Upper lobe of left lung (tissue), 6 donors: ENCODE results near the gene PPP6R2. TPM values are rescaled to one million over a fixed set of nuclear protein-coding genes. Genes with fewer than 3 reads are reported as not detected.
A peak's percentile ranks its signal among the peaks of the same experiment; 100 is the strongest.

Experiments used
- ATAC-seq, 2 donors: fragments of 200-7000 bp; cut with Tn5 transposase; one replicate each; pipeline ENCODE4 v1.9.1; 2022; ENCODE audit warnings: mild to moderate bottlenecking in 2 of 2, moderate library complexity in 2 of 2; ENCODE audit not compliant: low FRiP score in 2 of 2
- DNase-seq, 2 donors: peaks; one replicate each; pipeline ENCODE4 v3.0.0-alpha.2; 2019 to 2020
- H3K27ac ChIP-seq, 4 donors: fragments of 200-600 bp; sonication (generic); one replicate each; pipeline ENCODE4 v1.5.1; 2016 to 2019
- H3K27me3 ChIP-seq, 4 donors: fragments of 200-600 bp; sonication (generic); one replicate each; pipeline ENCODE4 v1.5.1; 2017 to 2019
- H3K36me3 ChIP-seq, 4 donors: fragments of 200-600 bp; sonication (generic); one replicate each; pipeline ENCODE4 v1.5.1; 2016 to 2019
- H3K4me1 ChIP-seq, 4 donors: fragments of 200-600 bp; sonication (generic); one replicate each; pipeline ENCODE4 v1.5.1; 2018 to 2019
- H3K4me3 ChIP-seq, 4 donors: fragments of 200-600 bp; sonication (generic); one replicate each; pipeline ENCODE4 v1.5.1; 2017 to 2019; ENCODE audit warnings: mild to moderate bottlenecking in 2 of 4, moderate library complexity in 1 of 4
- H3K9me3 ChIP-seq, 4 donors: fragments of 200-600 bp; sonication (generic); one replicate each; pipeline ENCODE4 v1.5.1; 2018 to 2019
- CTCF ChIP-seq, 6 experiments: fragments of 450-650 bp in 4 of 6; fragments of 200-600 bp in 2 of 6; sonication (generic) in 2 of 6; IDR thresholded peaks; one replicate each; pipeline ENCODE4 v1.5.1; 2016 to 2019; ENCODE audit warnings: antibody characterized with exemption in 6 of 6
- EP300 ChIP-seq, 4 donors: sonication (generic); formaldehyde crosslinking; IDR thresholded peaks; one replicate each; pipeline ENCODE4 v1.5.1; 2017; ENCODE audit warnings: antibody characterized with exemption in 4 of 4, control low read depth in 2 of 4
- POLR2A ChIP-seq, 4 donors: fragments of 450-650 bp; IDR thresholded peaks; one replicate each; pipeline ENCODE4 v1.5.1; 2016 to 2017; ENCODE audit warnings: antibody characterized with exemption in 4 of 4, mild to moderate bottlenecking in 2 of 4
- POLR2AphosphoS5 ChIP-seq, 2 donors: sonication (generic); formaldehyde crosslinking; IDR thresholded peaks; one replicate each; pipeline ENCODE4 v1.5.1; 2017; ENCODE audit warnings: antibody characterized with exemption in 2 of 2
- WGBS, 2 donors: methylation state at CpG; one replicate each; pipeline ENCODE4 v1.1.5; 2017 to 2018; 5-methylcytosine and 5-hydroxymethylcytosine counted together
- total RNA-seq, 6 donors: library from RNA; depleted of rRNA in 4 of 6; stranded (reverse); fragments of >200 nt in 4 of 6; gene quantifications; one replicate each; pipeline versions ENCODE4 v1.1.0 to v1.2.1, GENCODE V29; 2016 to 2021
- donor health status: DM: no; HTN: no; CAD: no; lungs with moderate emphysema.
- donor health status: DM: no; HTN: yes; CAD: no; lungs with severe emphysema.

PPP6R2 gene
- total RNA-seq, 6 donors from 2014 or later, result 53.0 to 264 (median 63.8) TPM

- H3K27me3 ChIP-seq, result no peaks in the 10 kb centered on the region
Observed at GRCh38 chr22:50474710-50475651, 131.9 kb downstream of the PPP6R2 start, which contains the start of gene SBF1. Gene SBF1, minus strand, starts transcription at chr22:50475035. Its CDS starts 195 bp downstream, at chr22:50474840.

GRCh38 chr22:50475652-50476002 lies 132.5 kb downstream of the PPP6R2 start:
- 85 to 90% methylated on average over 6 of the region's 6 CpGs for WGBS, 2 donors
- H3K36me3 ChIP-seq, result no peaks in the 10 kb centered on the region
- peak overlapping the region in 3 of 4 donors; percentile 89 to 99 (median 97) for H3K4me3 ChIP-seq
- H3K9me3 ChIP-seq, result no peaks in the 10 kb centered on the region
- no peaks in the 10 kb centered on the region for H3K27me3 ChIP-seq
- DNase-seq (no peak), ATAC-seq (no peak)
- H3K27ac ChIP-seq, result peak overlapping the region in 2 of 4 donors; percentile 78 to 93
- TF ChIP-seq POLR2A (IDR thresholded peaks at IDR 0.05), result no peak
- no peak for TF ChIP-seq EP300 (IDR thresholded peaks at IDR 0.05)
- TF ChIP-seq CTCF (IDR thresholded peaks at IDR 0.05), result no peak
- TF ChIP-seq POLR2AphosphoS5 (IDR thresholded peaks at IDR 0.05), result no peak
- peaks cover 33 to 44% (median 40%) of the 10 kb centered on the region in 4 donors for H3K4me1 ChIP-seq

More at GRCh38 chr22:50474710-50475651, 131.9 kb downstream of the PPP6R2 start, which contains the start of gene SBF1:
- Histone ChIP-seq H3K27ac (peak within 1 kb of the TSS; percentile 81 to 93 (median 86)), H3K9me3 (no peaks in the 10 kb centered on the region), H3K36me3 (no peaks in the 10 kb centered on the region), H3K4me3 (peak within 1 kb of the TSS; percentile 89 to 99 (median 95)), H3K4me1 (peaks cover 40 to 50% (median 46%) of the 10 kb centered on the region in 4 donors)
- WGBS, 2 donors, result 19 to 27% methylated on average over 3 to 7 of the region's 97 CpGs
- DNase-seq (peak; percentile 95 to 98), ATAC-seq (peak; percentile 95 to 97)
- TF ChIP-seq POLR2A (IDR thresholded peaks at IDR 0.05) (peak in 3 of 4 donors; percentile 37 to 79 (median 53)), CTCF (IDR thresholded peaks at IDR 0.05) (peak in 3 of 6 experiments; percentile 6 to 17 (median 7)), POLR2AphosphoS5 (IDR thresholded peaks at IDR 0.05) (peak in 1 of 2 donors; percentile 56), EP300 (IDR thresholded peaks at IDR 0.05) (no peak)

GRCh38 chr22:50476868-50477267 lies 133.7 kb downstream of the PPP6R2 start:
- Histone ChIP-seq H3K4me1 (peaks cover 30 to 44% (median 36%) of the 10 kb centered on the region in 4 donors), H3K9me3 (no peaks in the 10 kb centered on the region), H3K36me3 (no peaks in the 10 kb centered on the region), H3K27me3 (peaks cover 0 to 12% (median 7%) of the 10 kb centered on the region in 4 donors), H3K27ac (no peak overlapping the region), H3K4me3 (no peak overlapping the region)
- 72% methylated on average over 7 of the region's 7 CpGs for WGBS, 2 donors
- DNase-seq (peak in 1 of 2 donors; percentile 37), ATAC-seq (no peak)
- no peak for TF ChIP-seq POLR2AphosphoS5 (IDR thresholded peaks at IDR 0.05)
- TF ChIP-seq EP300 (IDR thresholded peaks at IDR 0.05), result no peak
- TF ChIP-seq POLR2A (IDR thresholded peaks at IDR 0.05), result no peak
- no peak for TF ChIP-seq CTCF (IDR thresholded peaks at IDR 0.05)

- Histone ChIP-seq H3K27ac (no peak overlapping the region), H3K36me3 (no peaks in the 10 kb centered on the region), H3K4me3 (no peak overlapping the region), H3K4me1 (peaks cover 28 to 38% (median 30%) of the 10 kb centered on the region in 4 donors), H3K9me3 (no peaks in the 10 kb centered on the region), H3K27me3 (peaks cover 0 to 21% (median 13%) of the 10 kb centered on the region in 4 donors)
- DNase-seq (no peak), ATAC-seq (no peak)
- WGBS, 2 donors, result 84 to 97% methylated on average over 9 to 12 of the region's 12 CpGs
- TF ChIP-seq CTCF (IDR thresholded peaks at IDR 0.05) (no peak), POLR2AphosphoS5 (IDR thresholded peaks at IDR 0.05) (no peak), EP300 (IDR thresholded peaks at IDR 0.05) (no peak), POLR2A (IDR thresholded peaks at IDR 0.05) (no peak)
Observed at GRCh38 chr22:50477923-50478322, 134.8 kb downstream of the PPP6R2 start.
